GM21381 (cell line): ENCODE results near the gene NF1.
"Not testable (repeated sequence)": the region's sequence is repeated elsewhere in the genome, so short reads cannot be mapped to it uniquely, and the experiment has no call there.

Source experiments
- ATAC-seq: cut with Tn5 transposase; IDR thresholded peaks from one replicate; pipeline ENCODE4 v1.9.1; 2021; ENCODE audit warnings: mild to moderate bottlenecking, moderate library complexity; ENCODE audit not compliant: unreplicated experiment

NF1 gene

DNA sequence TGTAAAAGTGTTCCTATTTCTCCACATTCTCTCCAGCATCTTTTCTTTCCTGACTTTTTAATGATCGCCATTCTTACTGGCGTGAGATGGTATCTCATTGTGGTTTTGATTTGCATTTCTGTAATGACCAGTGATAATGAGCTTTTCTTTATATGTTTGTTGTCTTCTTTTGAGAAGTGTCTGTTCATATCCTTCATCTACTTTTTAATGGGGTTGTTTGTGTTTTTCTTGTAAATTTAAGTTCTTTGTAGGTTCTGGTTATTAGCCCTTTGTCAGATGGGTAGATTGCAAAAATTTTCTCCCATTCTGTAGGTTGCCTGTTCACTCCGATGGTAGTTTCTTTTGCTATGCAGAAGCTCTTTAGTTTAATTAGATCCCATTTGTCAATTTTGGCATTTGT lies 81.4 kb downstream of the NF1 start:
- ATAC-seq = not testable (repeated sequence)

DNA sequence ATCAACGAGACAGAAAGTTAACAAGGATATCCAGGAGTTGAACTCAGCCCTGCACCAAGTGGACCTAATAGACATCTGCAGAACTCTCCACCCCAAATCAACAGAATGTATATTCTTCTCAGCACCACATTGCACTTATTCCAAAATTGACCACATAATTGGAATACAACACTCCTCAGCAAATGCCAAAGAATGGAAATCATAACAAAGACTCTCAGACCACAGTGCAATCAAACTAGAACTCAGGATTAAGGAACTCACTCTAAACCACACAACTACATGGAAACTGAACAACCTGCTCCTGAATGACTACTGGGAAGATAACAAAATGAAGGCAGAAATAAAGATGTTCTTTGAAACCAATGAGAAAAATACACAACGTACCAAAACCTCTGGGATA lies 84.2 kb downstream of the NF1 start:
- ATAC-seq = not testable (repeated sequence)

DNA sequence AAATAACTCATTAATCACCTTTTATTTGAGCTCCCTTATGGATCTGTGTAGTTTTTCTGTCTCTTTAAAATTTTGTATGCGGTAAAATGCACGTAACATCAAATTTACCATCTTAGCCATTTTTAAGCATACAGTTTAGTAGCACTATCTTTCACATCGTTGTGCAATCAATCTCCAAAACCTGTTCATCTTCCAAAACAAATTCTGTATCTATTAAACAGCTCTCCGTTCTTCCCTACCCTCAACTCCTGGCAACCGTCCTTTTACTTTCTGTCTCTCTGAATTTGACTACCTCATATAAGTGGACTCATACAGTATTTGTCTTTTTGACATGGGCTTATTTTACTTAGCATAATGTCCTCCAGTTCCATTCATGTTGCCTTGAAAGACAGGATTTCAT lies 100.5 kb downstream of the NF1 start:
- ATAC-seq = no peak

DNA sequence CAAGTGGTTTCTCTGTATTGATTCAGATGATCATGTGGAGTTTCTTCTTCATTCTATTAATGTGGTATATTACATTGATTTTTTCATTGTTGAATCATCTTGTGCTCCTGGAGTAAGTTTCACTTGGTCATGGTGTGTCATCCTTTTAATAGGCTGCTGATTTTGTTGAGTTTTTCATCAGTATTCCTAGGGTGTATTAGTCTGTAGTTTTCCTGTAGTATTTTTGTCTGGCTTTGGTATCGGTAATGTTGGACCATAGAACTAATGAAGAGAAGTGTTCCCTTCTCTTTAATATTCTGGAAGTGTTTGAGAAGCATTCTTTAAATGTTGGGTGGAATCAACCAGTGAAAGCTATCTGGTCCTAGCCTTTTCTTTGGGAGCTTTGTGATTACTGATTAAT lies 103.2 kb downstream of the NF1 start:
- ATAC-seq = no peak

DNA sequence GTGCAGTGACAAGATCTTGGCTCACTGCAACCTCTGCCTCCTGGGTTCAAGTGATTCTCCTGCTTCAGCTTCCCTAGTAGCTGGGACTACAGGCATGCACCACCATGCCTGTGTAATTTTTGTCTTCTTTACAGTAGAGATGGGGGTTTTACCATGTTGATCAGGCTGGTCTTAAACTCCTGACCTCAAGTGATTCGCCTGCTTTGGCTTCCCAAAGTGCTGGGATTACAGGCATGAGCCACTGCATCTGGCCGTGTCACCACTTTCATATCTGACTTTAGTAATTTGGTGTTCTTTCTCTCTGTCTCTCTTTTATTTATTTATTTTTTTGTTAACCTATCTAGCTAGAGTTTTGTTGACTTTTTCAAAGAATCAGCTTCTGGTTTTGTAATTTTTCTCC lies 103.9 kb downstream of the NF1 start:
- not testable (repeated sequence) for ATAC-seq

DNA sequence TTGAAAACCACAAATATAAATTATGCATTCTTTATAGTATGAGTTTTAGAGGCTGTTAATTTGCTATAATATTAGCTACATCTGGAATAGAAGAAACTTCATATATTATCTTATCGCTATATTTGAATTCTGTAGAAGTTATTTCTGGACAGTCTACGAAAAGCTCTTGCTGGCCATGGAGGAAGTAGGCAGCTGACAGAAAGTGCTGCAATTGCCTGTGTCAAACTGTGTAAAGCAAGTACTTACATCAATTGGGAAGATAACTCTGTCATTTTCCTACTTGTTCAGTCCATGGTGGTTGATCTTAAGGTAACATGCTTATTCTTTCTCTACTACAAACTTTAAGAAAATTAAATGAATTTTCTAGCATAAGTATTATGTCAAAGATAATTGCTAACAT lies 105.5 kb downstream of the NF1 start:
- ATAC-seq = no peak

DNA sequence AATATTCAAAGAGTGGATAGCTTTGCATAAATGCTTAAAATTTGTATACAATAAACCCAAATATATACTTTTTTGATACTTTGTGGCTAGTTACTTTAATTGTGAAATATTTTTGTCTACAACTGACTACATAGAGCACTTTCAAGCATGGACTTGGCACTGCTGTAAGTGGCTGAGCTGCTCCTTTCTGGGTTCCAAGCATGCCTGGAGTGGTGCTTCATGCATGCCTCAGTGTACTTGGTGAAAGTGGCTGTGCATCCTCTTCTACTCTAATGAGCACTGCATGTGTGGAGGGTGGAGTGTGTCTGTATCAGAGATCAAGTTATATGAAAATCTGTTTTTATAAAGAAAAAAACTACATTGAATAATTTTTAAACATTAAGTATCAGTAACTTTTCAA lies 108.2 kb downstream of the NF1 start:
- ATAC-seq = no peak

DNA sequence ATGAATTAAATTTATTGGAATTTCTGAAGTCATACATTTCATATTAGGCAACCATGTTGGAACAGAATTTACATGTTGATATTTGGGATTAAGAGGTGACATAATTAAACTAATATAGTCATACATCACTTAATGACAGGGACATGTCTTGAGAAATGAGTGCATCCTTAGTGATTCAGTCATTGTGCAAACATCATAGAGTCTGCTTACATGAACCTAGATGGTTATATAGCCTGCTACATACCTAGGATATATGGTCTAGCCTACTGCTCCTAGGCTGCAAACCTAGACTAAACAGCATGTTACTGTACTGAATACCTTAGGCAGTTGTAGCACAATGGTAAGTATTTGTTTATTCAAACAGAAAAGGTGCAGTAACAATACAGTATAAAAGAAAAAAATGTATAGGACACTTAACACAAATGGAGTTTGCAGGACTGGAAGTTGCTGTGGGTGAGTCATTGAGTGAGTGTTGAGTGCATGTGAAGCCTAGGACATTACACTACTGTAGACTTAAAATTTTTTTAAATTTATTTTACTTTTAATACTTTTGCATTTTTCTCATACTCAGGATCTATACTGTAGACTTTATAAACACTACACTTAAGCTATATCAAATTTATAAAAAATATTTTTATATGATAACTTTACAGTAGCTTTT lies 116.7 kb downstream of the NF1 start:
- no peak for ATAC-seq

DNA sequence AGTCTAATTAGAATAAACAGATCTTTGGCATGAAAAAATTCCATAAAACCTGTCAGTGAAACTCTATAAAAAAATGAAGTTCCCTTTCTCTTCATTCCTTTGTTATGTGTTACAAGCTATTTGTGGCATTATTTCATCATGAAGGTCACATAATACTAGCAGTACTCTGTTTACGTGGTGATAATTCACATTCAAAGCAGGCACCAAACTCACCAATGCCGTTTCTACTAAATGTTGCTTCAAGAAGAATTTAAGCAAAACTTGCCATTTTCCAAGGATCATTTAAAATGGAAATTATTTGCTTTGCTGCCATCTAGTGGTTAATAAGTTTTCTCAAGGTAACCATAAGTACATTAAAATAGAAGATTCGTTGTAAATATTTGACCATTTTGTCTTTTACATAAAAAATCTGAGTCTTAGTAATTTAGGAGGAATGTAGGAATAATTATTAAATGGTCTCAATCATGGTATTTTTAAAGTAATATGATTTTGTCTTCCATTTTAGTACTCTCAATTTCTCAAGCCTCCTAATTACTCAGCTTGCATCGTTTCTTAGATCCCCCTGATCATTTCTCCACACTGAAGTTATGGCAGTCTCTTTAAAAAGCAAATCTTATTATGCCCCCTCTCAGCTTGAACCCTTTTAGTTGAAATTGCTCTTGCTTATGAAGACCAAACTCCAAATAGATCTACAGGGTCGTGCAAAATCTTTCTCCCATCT lies 121.4 kb downstream of the NF1 start:
- ATAC-seq = no peak

DNA sequence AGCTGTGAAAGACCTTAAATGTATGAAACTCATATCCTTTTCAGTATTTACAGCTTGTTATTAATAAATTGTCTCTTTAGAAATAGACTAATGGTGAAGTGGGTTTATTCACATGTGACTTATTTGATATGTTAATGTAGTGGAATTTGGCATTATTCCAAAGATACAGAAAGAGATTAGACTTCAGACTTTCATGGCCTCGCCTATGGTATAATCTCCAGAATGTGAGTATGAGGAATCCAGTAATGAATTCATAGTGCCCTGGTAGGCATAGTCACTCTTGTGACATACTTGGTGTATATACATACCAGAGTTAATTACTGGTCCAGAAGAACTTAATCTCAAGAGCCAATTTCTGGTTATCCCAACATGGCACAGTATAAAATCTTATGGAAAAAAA lies 129.6 kb downstream of the NF1 start:
- ATAC-seq = no peak

DNA sequence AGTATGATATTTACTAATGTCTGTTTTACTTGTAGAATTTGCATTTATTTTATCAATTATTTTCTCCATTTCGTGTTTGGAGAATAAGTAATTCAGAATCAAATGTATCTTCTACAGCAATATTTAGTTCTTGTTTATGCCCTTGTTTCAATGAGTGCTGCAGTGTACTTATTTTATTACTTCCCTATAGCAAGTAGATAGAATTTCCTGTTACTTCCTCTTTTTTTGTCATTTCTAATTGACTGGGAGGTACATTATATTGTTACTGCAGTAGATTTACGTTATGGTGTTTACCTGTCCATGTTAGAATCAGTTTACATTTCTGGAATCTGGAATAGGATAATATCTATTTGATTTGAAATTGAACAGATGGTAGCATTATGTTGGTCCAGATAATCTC lies 131.1 kb downstream of the NF1 start:
- ATAC-seq = no peak

DNA sequence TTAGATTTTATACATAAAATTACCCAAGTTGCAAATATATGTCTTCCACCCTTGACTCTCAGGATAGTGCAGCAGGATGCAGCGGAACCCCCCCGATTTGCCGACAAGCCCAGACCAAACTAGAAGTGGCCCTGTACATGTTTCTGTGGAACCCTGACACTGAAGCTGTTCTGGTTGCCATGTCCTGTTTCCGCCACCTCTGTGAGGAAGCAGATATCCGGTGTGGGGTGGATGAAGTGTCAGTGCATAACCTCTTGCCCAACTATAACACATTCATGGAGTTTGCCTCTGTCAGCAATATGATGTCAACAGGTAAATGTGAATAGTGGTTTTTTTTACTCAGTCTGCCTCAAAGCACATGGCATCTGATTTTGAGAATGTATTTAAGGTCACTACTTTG lies 131.6 kb downstream of the NF1 start:
- ATAC-seq = no peak

DNA sequence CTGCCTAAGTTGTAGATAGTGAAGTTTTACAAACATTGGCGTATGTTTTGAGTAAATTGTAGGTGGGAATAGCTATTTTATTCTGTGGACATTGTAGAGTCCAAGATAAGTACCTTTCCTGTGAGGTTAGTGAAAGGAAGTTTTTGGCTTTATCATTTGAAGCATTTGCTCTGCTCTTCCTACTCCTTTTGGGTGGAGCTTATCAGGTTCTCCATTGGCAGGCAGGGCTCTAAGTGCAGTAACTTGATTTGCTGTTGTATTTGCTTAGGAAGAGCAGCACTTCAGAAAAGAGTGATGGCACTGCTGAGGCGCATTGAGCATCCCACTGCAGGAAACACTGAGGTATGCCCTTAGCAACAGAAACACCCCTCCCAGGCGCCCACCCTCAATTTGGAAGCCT lies 132.2 kb downstream of the NF1 start:
- no peak for ATAC-seq

DNA sequence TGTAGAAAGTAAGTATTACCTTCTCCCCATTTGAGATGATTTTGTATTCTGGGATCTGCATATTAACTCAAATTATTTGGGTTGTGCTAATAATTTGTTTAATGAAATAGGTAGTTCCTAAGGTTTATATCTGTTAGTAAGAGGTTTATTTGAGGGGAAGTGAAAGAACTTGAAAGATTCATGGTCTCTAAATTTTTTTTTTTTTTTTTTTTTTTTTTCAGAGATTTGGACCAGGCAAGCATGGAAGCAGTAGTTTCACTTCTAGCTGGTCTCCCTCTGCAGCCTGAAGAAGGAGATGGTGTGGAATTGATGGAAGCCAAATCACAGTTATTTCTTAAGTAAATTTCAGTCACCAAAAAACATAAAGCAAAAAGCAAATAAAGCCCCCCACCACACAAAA lies 137.1 kb downstream of the NF1 start:
- ATAC-seq = no peak

DNA sequence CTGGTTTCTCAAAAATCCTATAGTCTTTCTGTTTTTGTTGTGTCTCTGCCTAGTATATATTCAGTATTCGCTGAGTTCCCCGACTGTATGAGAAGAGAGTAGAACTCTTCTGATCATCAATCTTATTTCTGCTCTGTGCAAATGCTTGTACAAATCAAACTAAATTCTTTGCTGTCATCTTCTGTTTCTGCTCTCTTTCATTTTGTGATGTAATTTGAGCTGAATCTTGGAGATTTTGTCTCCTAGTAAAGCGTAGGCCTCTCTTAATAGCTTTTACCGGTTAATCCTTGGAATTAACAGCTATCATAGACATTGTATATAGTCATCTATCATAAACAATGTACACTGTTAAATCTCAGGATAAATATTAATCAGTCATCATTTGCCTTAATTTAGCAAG lies 140.3 kb downstream of the NF1 start:
- no peak for ATAC-seq

DNA sequence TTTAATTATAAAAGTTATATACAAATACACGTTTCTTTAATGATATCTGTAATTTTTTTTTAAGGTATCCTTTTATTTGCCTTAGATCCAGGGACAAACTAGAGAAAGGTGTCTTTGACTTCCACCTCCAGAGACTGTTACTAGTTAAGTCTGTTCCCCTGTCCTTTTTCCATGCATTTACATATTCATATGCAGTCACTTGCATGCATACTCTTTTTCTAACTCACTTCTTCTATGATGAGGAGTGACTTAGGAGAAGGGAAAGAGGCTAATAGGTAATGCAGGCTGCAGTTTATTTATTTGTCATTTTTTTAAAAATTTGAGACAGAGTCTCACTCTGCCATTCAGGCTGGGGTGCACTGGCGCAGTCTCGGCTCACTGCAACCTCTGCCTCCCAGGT lies 141.4 kb downstream of the NF1 start:
- ATAC-seq = no peak

DNA sequence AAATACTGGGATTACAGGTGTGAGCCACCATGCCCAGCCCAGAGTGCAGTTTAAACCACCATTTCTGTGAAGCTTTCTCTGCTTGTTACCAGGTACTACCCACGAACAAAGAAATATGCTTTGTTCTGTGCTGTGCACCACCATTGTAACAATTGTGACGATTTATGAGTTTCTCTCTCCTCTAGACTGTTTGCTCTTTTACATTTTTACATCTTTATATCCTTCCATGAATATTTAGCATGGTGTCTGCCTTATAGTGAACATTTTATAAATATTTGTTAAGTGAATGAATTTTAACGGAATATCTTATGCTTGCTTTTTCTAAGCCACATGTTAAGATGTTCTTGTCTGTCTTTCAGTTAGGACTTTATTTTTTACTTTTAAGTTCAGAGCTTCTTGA lies 141.9 kb downstream of the NF1 start:
- ATAC-seq = no peak

DNA sequence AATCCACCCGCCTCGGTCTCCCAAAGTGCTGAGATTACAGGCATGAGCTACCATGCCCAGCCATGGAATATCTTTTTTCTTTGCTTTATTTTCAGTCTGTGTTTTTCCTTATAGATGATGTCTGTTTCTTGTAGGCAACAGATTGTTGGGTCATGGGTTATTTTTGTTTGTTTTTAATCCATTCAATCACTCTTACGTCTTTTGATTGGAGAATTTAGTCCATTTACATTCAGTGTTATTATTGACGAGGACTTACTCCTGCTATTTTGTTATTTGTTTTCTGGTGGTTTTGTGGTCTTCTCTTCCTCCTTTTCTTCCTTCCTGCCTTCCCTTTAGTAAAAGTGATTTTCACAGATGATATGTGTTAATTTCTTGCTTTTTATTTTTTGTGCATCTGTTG lies 146.3 kb downstream of the NF1 start:
- no peak for ATAC-seq

DNA sequence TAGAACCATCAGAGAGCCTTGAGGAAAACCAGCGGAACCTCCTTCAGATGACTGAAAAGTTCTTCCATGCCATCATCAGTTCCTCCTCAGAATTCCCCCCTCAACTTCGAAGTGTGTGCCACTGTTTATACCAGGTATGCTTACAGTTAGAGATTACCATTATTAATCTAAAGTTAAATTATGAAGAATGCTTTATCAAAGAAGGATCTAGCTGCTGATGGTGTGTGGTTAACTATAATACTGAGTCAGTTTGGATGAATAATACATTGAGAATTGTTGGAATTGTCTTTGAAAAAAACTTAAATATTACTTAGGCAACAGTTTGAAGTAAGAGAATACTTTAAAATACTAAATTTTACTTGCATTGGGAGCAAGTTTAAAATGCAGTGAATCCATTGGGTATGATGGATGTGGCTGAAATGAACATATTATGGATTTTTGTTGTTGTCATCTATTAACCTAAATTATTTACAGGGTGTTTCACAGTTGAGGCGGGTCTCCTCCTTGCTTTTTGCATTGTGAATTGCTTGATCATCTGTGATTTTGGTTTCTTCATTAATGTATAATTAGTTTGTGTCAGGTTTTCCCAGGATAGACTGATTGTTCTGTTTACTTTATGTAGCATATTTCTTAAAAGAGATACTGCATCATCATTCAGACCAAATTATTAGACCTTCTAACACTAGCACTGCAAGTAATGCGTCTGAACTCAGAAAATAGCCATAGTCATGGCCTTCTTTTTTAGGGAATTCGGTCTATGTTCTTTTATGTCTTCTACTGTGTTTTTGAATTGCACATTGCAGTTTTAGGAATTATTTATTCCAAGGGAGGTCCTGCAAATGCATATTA lies 154.4 kb downstream of the NF1 start:
- ATAC-seq = no peak

DNA sequence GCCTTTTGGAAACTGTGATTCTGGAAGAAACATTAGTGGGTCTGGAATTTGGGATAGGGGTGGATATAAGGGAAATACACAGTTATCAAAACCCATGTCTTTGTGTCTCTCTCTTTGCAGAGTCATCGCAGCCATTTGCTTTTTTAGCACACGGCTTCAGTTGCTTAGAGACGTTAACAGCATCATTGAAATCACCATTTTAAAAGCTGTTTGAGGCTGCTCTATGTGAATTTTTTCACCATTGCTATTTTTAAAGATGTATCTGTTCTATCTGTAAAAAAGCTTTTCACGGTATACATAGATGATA lies 155.0 kb downstream of the NF1 start:
- no peak for ATAC-seq

DNA sequence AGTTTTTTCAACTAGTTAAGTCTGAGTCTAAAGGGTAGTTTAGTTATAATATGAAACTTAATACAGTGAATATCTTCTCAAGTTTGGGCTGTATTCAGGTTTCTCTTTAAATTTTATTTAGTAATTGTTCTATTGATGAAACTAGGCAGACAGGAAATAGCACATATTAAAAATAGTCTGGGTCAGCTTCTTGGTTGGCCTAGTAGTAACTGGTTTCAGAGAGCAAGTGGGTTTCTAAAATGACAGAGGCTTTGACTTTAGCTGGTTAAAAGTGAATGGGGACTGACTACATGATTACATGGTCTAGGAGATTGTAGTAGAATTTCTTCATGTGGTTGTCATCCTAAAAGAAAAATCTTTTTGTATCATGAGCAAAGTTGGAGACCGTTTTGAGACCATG lies 155.5 kb downstream of the NF1 start:
- ATAC-seq = no peak
